Measurements from ENCODE around the gene PMEPA1. TPM values are rescaled to one million over a fixed set of nuclear protein-coding genes. Genes with fewer than 3 reads are reported as not detected.

PMEPA1 gene
- total RNA-seq, 1 experiment from 2014 or later, result 1,302 TPM

DNA sequence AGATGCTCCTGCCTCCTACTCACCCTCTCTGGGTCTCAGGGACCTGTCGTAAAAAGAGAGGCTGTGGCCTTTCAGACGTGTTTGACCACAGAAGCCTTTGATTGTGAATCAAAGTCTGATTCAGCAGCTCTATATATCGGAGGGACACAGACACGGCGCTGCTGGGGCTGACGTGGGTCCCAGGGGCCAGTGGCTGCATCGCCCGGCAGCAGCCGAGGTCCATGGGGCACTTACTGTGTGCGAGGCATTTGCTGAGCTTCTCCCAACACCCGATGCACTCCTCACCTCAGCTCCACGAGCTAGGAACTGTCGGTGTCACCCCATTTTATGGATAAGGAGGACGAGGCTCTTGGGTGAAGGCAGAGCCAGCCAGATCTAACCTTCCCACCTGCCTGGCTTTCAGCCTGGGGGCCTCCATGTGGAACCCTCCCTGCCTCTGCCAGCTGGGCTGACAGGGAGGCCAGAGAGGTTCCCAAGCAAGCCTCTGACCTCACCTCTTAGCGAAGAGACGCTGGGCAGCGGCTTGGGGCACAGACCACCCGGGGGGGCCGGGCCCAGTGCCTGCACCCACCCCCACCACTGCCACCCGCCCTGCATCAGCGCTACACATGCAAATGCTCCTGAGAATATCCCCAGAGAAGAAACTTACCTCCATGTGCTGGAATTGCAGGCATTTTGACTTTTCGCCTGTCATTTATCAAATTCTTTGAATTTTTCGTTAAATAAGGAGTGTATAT is 19.9 kb downstream of the PMEPA1 start:
- Mint-ChIP-seq H3K4me1 (ENCODE audit: low read depth, unreplicated experiment) (peaks cover 99% of the 10 kb centered on the region), H3K36me3 (ENCODE audit: insufficient read depth, unreplicated experiment) (peaks cover 100% of the 10 kb centered on the region), H3K4me3 (ENCODE audit: low read depth, unreplicated experiment) (peak overlapping the region; percentile 88), H3K9me3 (ENCODE audit: low read depth, unreplicated experiment) (no peaks in the 10 kb centered on the region), H3K27ac (ENCODE audit: unreplicated experiment) (peak overlapping the region; percentile 97), H3K27me3 (ENCODE audit: unreplicated experiment) (no peaks in the 10 kb centered on the region)
- intact Hi-C loops (cut with micrococcal nuclease; ENCODE audit: unreplicated experiment), result no loop called here
- no peak for DNase-seq
- TF ChIP-seq, protein P1, sequence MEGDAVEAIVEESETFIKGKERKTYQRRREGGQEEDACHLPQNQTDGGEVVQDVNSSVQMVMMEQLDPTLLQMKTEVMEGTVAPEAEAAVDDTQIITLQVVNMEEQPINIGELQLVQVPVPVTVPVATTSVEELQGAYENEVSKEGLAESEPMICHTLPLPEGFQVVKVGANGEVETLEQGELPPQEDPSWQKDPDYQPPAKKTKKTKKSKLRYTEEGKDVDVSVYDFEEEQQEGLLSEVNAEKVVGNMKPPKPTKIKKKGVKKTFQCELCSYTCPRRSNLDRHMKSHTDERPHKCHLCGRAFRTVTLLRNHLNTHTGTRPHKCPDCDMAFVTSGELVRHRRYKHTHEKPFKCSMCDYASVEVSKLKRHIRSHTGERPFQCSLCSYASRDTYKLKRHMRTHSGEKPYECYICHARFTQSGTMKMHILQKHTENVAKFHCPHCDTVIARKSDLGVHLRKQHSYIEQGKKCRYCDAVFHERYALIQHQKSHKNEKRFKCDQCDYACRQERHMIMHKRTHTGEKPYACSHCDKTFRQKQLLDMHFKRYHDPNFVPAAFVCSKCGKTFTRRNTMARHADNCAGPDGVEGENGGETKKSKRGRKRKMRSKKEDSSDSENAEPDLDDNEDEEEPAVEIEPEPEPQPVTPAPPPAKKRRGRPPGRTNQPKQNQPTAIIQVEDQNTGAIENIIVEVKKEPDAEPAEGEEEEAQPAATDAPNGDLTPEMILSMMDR (IDR thresholded peaks at IDR 0.05; ENCODE audit: unreplicated experiment), result no peak
- CTCF ChIA-PET, result interaction anchor here (0.9 to 3.8 kb wide), 2 partner anchors 9 to 67 kb away, joined by 4 to 17 read pairs; no protein-coding TSS in a partner anchor
- no TSS peak for BruUV-seq (replicated peaks)

GRCh38 chr20:57688864-57689263 is 21.0 kb downstream of the PMEPA1 start:
- no peak for DNase-seq
- BruUV-seq (replicated peaks), result no TSS peak
- TF ChIP-seq, protein P1 (IDR thresholded peaks at IDR 0.05; ENCODE audit: unreplicated experiment), result no peak
- peak overlapping the region; percentile 97 for H3K27ac Mint-ChIP-seq (ENCODE audit: unreplicated experiment)
- intact Hi-C loops (cut with micrococcal nuclease; ENCODE audit: unreplicated experiment), result no loop called here
- H3K9me3 Mint-ChIP-seq (ENCODE audit: low read depth, unreplicated experiment), result no peaks in the 10 kb centered on the region
- CTCF ChIA-PET, result interaction anchor here (0.6 to 3.8 kb wide), 5 partner anchors 10 to 831 kb away, joined by 3 to 17 read pairs (median 3); no protein-coding TSS in a partner anchor
- H3K36me3 Mint-ChIP-seq (ENCODE audit: insufficient read depth, unreplicated experiment), result peaks cover 100% of the 10 kb centered on the region
- H3K27me3 Mint-ChIP-seq (ENCODE audit: unreplicated experiment), result no peaks in the 10 kb centered on the region
- peak overlapping the region; percentile 88 for H3K4me3 Mint-ChIP-seq (ENCODE audit: low read depth, unreplicated experiment)
- H3K4me1 Mint-ChIP-seq (ENCODE audit: low read depth, unreplicated experiment), result peaks cover 98% of the 10 kb centered on the region

DNA sequence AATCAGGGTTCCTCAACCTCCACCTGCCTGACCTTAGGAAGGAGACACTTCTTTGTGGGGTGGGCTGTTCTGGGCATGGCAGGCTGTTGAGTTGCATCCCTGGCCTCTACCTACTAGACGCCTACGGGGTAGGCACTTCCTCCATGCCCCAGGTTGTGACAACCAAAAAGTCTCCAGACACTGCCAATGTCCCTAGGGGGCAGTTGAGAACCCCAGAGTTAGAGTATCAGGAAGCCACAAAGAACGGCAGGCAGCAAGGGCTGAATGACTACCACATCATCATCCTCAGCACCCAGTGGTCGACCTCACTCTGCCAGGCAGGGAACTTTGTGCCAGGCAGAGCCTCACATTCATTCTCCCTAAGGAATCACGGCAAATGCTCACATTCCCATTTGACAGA is 21.5 kb downstream of the PMEPA1 start:
- CTCF ChIA-PET, result interaction anchor here (0.6 to 3.8 kb wide), 9 partner anchors 7 to 832 kb away, joined by 3 to 17 read pairs (median 3); no protein-coding TSS in a partner anchor

GRCh38 chr20:57686931-57687652 is 22.7 kb downstream of the PMEPA1 start:
- peaks cover 98% of the 10 kb centered on the region for H3K4me1 Mint-ChIP-seq (ENCODE audit: low read depth, unreplicated experiment)
- H3K27me3 Mint-ChIP-seq (ENCODE audit: unreplicated experiment), result no peaks in the 10 kb centered on the region
- intact Hi-C loops (cut with micrococcal nuclease; ENCODE audit: unreplicated experiment), result no loop called here
- CTCF ChIA-PET, result interaction anchor here (0.8 to 3.8 kb wide), 8 partner anchors 8 to 400 kb away, joined by 3 to 17 read pairs (median 4); no protein-coding TSS in a partner anchor
- peak overlapping the region; percentile 88 for H3K4me3 Mint-ChIP-seq (ENCODE audit: low read depth, unreplicated experiment)
- peak; percentile 89 for DNase-seq
- TF ChIP-seq, protein P1 (IDR thresholded peaks at IDR 0.05; ENCODE audit: unreplicated experiment), result no peak
- H3K9me3 Mint-ChIP-seq (ENCODE audit: low read depth, unreplicated experiment), result no peaks in the 10 kb centered on the region
- no TSS peak for BruUV-seq (replicated peaks)
- peaks cover 100% of the 10 kb centered on the region for H3K36me3 Mint-ChIP-seq (ENCODE audit: insufficient read depth, unreplicated experiment)
- H3K27ac Mint-ChIP-seq (ENCODE audit: unreplicated experiment), result peak overlapping the region; percentile 97

More for the DNA sequence above, 21.5 kb downstream of the PMEPA1 start:
- H3K4me3 Mint-ChIP-seq (ENCODE audit: low read depth, unreplicated experiment), result peak overlapping the region; percentile 88
- TF ChIP-seq, protein P1 (IDR thresholded peaks at IDR 0.05; ENCODE audit: unreplicated experiment), result no peak
- H3K36me3 Mint-ChIP-seq (ENCODE audit: insufficient read depth, unreplicated experiment), result peaks cover 100% of the 10 kb centered on the region
- BruUV-seq (replicated peaks), result no TSS peak
- intact Hi-C loops (cut with micrococcal nuclease; ENCODE audit: unreplicated experiment), result no loop called here
- H3K9me3 Mint-ChIP-seq (ENCODE audit: low read depth, unreplicated experiment), result no peaks in the 10 kb centered on the region
- peak overlapping the region; percentile 97 for H3K27ac Mint-ChIP-seq (ENCODE audit: unreplicated experiment)
- H3K27me3 Mint-ChIP-seq (ENCODE audit: unreplicated experiment), result no peaks in the 10 kb centered on the region
- no peak for DNase-seq
- H3K4me1 Mint-ChIP-seq (ENCODE audit: low read depth, unreplicated experiment), result peaks cover 98% of the 10 kb centered on the region
